C4-2B (cell line): Measurements from ENCODE around the gene CHCHD6.

Source experiments
- ZFX ChIP-seq: fragments of 450-650 bp; IDR thresholded peaks from 2 replicates; pipeline ENCODE4 v1.6.1; 2017
- TF ChIP-seq, protein P1 (sequence below): fragments of 450-650 bp; conservative IDR thresholded peaks from 2 replicates; pipeline ENCODE4 v1.5.1; 2017; ENCODE audit warnings: mild to moderate bottlenecking

DNA sequence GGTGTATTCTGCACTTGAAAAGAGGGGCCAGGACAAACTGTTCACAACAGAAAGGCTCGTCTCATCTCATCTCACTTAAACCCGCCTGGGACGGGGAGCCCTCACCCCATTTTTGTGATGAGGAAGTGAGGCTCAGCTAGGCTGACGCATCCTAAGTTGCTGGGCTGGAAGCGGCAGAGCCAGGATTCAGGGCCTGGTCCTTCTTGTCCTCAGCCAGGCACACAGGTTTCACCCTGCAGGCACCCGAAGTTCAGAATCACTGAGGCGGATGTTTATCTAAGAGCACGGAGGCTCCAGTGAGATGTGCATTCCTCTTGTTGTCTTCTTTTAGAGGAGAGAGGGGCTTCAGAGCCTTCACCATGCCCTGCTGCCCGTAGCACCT is 227.8 kb downstream of the CHCHD6 start:
- TF ChIP-seq, protein P1, sequence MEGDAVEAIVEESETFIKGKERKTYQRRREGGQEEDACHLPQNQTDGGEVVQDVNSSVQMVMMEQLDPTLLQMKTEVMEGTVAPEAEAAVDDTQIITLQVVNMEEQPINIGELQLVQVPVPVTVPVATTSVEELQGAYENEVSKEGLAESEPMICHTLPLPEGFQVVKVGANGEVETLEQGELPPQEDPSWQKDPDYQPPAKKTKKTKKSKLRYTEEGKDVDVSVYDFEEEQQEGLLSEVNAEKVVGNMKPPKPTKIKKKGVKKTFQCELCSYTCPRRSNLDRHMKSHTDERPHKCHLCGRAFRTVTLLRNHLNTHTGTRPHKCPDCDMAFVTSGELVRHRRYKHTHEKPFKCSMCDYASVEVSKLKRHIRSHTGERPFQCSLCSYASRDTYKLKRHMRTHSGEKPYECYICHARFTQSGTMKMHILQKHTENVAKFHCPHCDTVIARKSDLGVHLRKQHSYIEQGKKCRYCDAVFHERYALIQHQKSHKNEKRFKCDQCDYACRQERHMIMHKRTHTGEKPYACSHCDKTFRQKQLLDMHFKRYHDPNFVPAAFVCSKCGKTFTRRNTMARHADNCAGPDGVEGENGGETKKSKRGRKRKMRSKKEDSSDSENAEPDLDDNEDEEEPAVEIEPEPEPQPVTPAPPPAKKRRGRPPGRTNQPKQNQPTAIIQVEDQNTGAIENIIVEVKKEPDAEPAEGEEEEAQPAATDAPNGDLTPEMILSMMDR, result no peak
- TF ChIP-seq ZFX, result no peak
